GM19372 (cell line): Measurements from ENCODE around the gene GJB1.
A peak's percentile ranks its signal among the peaks of the same experiment; 100 is the strongest.
"Not testable (repeated sequence)": the region's sequence is repeated elsewhere in the genome, so short reads cannot be mapped to it uniquely, and the experiment has no call there.

Experiments
- ATAC-seq: cut with Tn5 transposase; IDR thresholded peaks from one replicate; pipeline ENCODE4 v1.9.1; 2021; ENCODE audit warnings: mild to moderate bottlenecking, low read depth, moderate library complexity; ENCODE audit not compliant: unreplicated experiment

GJB1 gene

GRCh38 chrX:71253253-71254091 lies 30.4 kb downstream of the GJB1 start:
- no peak for ATAC-seq

DNA sequence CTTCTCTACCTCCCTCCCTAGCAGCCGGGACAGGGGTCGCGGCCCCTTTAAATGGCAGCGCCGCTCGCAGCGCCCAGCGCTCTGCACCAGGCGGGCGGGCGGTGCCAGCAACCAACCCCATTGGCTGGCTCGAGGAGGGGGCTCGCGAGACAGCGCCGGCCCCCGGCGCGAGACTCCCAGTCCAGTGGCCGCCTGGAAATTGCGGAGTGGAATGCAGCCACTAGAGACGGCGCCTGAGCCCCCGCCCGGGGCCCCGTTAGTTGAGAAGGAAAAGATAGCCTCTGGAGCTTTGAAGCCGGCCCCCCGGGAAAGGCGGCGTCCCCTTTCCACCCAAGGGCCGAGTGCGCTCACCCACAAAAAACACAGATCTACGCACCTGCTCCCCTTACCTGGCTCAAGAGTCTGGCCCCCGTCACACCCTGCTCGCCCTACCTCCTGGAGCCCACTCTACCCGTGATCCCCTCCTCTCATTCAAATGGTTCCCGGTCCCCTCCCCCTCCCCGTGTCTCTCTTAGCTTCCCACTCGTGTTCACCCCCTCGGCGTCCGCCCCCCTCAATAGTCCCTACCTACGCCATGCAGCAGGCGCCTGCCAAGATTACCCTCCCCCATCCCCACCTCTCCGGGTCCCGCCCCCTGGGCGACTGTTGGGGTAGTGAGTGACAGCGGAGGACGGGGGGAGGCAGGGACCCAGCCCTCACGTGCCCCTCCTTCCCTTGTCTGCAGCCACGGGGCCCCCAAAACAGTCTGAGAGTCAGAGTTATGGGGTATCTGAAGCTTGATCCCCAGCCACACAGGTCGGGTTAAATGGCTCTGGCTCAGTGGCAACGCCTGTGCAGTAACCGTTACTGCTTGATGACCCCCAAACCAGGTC lies 31.3 kb downstream of the GJB1 start, which contains the start of gene ZMYM3:
Gene ZMYM3, minus strand, starts transcription at position 49 of the 872 bp plus-strand sequence. CDS start 885 bp downstream, outside the sequence.
- ATAC-seq, result peak; percentile 70

DNA sequence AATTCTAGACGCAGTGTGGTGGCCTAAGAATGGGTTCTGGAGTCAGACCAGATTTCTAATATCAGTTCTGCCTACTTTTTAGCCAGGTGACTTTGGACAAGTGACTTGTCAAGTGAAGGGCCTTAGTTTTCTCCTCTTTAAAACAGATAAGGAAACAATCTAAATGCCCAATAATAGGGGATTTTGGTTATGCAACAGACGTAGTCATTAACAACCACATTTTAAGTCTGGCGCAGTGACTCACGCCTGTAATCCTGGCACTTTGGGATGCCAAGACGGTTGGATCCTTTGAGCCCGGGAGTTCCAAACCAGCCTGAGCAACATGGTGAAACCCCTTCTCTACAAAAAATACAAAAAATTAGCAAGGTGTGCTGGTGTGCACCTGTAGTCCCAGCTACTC lies 33.0 kb downstream of the GJB1 start:
- no peak for ATAC-seq

- no peak for ATAC-seq
These were observed 33.8 kb downstream of the GJB1 start for GRCh38 chrX:71256856-71257255.

- not testable (repeated sequence) for ATAC-seq
These were observed 45.6 kb downstream of the GJB1 start for GRCh38 chrX:71268624-71269023.

- ATAC-seq, result no peak
These were observed 46.9 kb downstream of the GJB1 start for GRCh38 chrX:71269801-71270395.

GRCh38 chrX:71272313-71272712 lies 49.3 kb downstream of the GJB1 start:
- ATAC-seq, result not testable (repeated sequence)
